Measurements from ENCODE around the gene TFCP2L1. TPM values are rescaled to one million over a fixed set of nuclear protein-coding genes. Genes with fewer than 3 reads are reported as not detected.

The TFCP2L1 gene
- total and polyA plus RNA-seq, 2 donors (not counting 1 experiment from before 2014, with no cell fraction given): not detected

GRCh38 chr2:121237336-121237979 lies 47.5 kb downstream of the TFCP2L1 start:
- H3K4me2 ChIP-seq (ENCODE audit: extremely low read depth, insufficient read depth, low read length): no peak overlapping the region
- no peak overlapping the region for H3K27ac ChIP-seq (ENCODE audit: insufficient read depth, low read length)
- H2AFZ ChIP-seq (ENCODE audit: low read length): no peak overlapping the region
- no peaks in the 10 kb centered on the region for H3K4me1 ChIP-seq (ENCODE audit: control insufficient read depth, extremely low read depth, insufficient read depth, low read length)
- TF ChIP-seq CTCF (conservative IDR thresholded peaks at IDR 0.05 in 1 of 2, IDR thresholded peaks at IDR 0.05 in 1 of 2; ENCODE audit: low read depth in 1 of 2, low read length in 2 of 2) (no peak), EZH2 (IDR thresholded peaks at IDR 0.05; ENCODE audit: low read length, missing control alignments) (no peak)
- no peaks in the 10 kb centered on the region for H3K9me3 ChIP-seq (ENCODE audit: control insufficient read depth, insufficient read depth, low read depth, low read length)
- no peak overlapping the region for H3K9ac ChIP-seq (ENCODE audit: insufficient read depth, low read length)
- no peaks in the 10 kb centered on the region for H4K20me1 ChIP-seq (ENCODE audit: control insufficient read depth, extremely low read depth, insufficient read depth, low read length)
- no peaks in the 10 kb centered on the region for H3K79me2 ChIP-seq (ENCODE audit: control insufficient read depth, insufficient read depth, low read length)
- no peaks in the 10 kb centered on the region for H3K36me3 ChIP-seq (ENCODE audit: control insufficient read depth, insufficient read depth, low read length)
- no peak for DNase-seq (ENCODE audit: low read depth in 2 of 2)
- H3K27me3 ChIP-seq (ENCODE audit: control insufficient read depth, insufficient read depth, low read length): peaks cover 12% of the 10 kb centered on the region
- no peak overlapping the region for H3K4me3 ChIP-seq (replicated peaks in 1 of 4; ENCODE audit: control extremely low read depth in 1 of 4, insufficient read depth in 1 of 4, low read depth in 3 of 4, low read length in 4 of 4)

- Histone ChIP-seq H4K20me1 (ENCODE audit: control insufficient read depth, extremely low read depth, insufficient read depth, low read length) (no peaks in the 10 kb centered on the region), H3K4me1 (ENCODE audit: control insufficient read depth, extremely low read depth, insufficient read depth, low read length) (no peaks in the 10 kb centered on the region), H3K36me3 (ENCODE audit: control insufficient read depth, insufficient read depth, low read length) (no peaks in the 10 kb centered on the region), H3K4me3 (replicated peaks in 1 of 4; ENCODE audit: control extremely low read depth in 1 of 4, insufficient read depth in 1 of 4, low read depth in 3 of 4, low read length in 4 of 4) (no peak overlapping the region), H3K9ac (ENCODE audit: insufficient read depth, low read length) (no peak overlapping the region), H3K27ac (ENCODE audit: insufficient read depth, low read length) (no peak overlapping the region), H3K27me3 (ENCODE audit: control insufficient read depth, insufficient read depth, low read length) (peaks cover 12% of the 10 kb centered on the region), H3K79me2 (ENCODE audit: control insufficient read depth, insufficient read depth, low read length) (no peaks in the 10 kb centered on the region), H3K9me3 (ENCODE audit: control insufficient read depth, insufficient read depth, low read depth, low read length) (no peaks in the 10 kb centered on the region), H3K4me2 (ENCODE audit: extremely low read depth, insufficient read depth, low read length) (no peak overlapping the region), H2AFZ (ENCODE audit: low read length) (no peak overlapping the region)
- TF ChIP-seq EZH2 (IDR thresholded peaks at IDR 0.05; ENCODE audit: low read length, missing control alignments) (no peak), CTCF (conservative IDR thresholded peaks at IDR 0.05 in 1 of 2, IDR thresholded peaks at IDR 0.05 in 1 of 2; ENCODE audit: low read depth in 1 of 2, low read length in 2 of 2) (no peak)
- DNase-seq (ENCODE audit: low read depth in 2 of 2): no peak
Observed at GRCh38 chr2:121236650-121237180, 48.3 kb downstream of the TFCP2L1 start.

- Histone ChIP-seq H3K4me3 (replicated peaks in 1 of 4; ENCODE audit: control extremely low read depth in 1 of 4, insufficient read depth in 1 of 4, low read depth in 3 of 4, low read length in 4 of 4) (no peak overlapping the region), H3K4me2 (ENCODE audit: extremely low read depth, insufficient read depth, low read length) (no peak overlapping the region), H2AFZ (ENCODE audit: low read length) (no peak overlapping the region), H3K9me3 (ENCODE audit: control insufficient read depth, insufficient read depth, low read depth, low read length) (no peaks in the 10 kb centered on the region), H4K20me1 (ENCODE audit: control insufficient read depth, extremely low read depth, insufficient read depth, low read length) (no peaks in the 10 kb centered on the region), H3K9ac (ENCODE audit: insufficient read depth, low read length) (no peak overlapping the region), H3K27me3 (ENCODE audit: control insufficient read depth, insufficient read depth, low read length) (peaks cover 12% of the 10 kb centered on the region), H3K79me2 (ENCODE audit: control insufficient read depth, insufficient read depth, low read length) (no peaks in the 10 kb centered on the region), H3K4me1 (ENCODE audit: control insufficient read depth, extremely low read depth, insufficient read depth, low read length) (no peaks in the 10 kb centered on the region), H3K27ac (ENCODE audit: insufficient read depth, low read length) (no peak overlapping the region), H3K36me3 (ENCODE audit: control insufficient read depth, insufficient read depth, low read length) (no peaks in the 10 kb centered on the region)
- no peak for DNase-seq (ENCODE audit: low read depth in 2 of 2)
- TF ChIP-seq CTCF (conservative IDR thresholded peaks at IDR 0.05 in 1 of 2, IDR thresholded peaks at IDR 0.05 in 1 of 2; ENCODE audit: low read depth in 1 of 2, low read length in 2 of 2) (no peak), EZH2 (IDR thresholded peaks at IDR 0.05; ENCODE audit: low read length, missing control alignments) (no peak)
Observed at GRCh38 chr2:121236101-121236640, 48.8 kb downstream of the TFCP2L1 start.

Data from fibroblast of lung (primary cell).